ENCODE data around the gene ILKAP.

ILKAP gene

GRCh38 chr2:238149841-238150572 lies 53.5 kb downstream of the ILKAP start:
- DNase-seq, result no peak

- DNase-seq, result no peak
Observed at GRCh38 chr2:238148981-238149380, 54.5 kb downstream of the ILKAP start.

GRCh38 chr2:238146884-238147544 lies 56.5 kb downstream of the ILKAP start:
- DNase-seq, result no peak

- no peak for DNase-seq
Observed at GRCh38 chr2:238145851-238146250, 57.6 kb downstream of the ILKAP start.

- DNase-seq, result no peak
Observed at GRCh38 chr2:238145046-238145445, 58.4 kb downstream of the ILKAP start.

- DNase-seq, result no peak
Observed at GRCh38 chr2:238144262-238144661, 59.2 kb downstream of the ILKAP start.

GRCh38 chr2:238143239-238143951 lies 60.1 kb downstream of the ILKAP start:
- no peak for DNase-seq

- no peak for DNase-seq
Observed at GRCh38 chr2:238142382-238143205, 60.9 kb downstream of the ILKAP start.

GRCh38 chr2:238141541-238142318 lies 61.8 kb downstream of the ILKAP start:
- DNase-seq, result no peak

- DNase-seq, result no peak
Observed at GRCh38 chr2:238140721-238141540, 62.6 kb downstream of the ILKAP start.

- no peak for DNase-seq
Observed at GRCh38 chr2:238140040-238140439, 63.5 kb downstream of the ILKAP start.

- peak; percentile 25 for DNase-seq
Observed at GRCh38 chr2:238139196-238140039, 64.1 kb downstream of the ILKAP start.

- no peak for DNase-seq
Observed at GRCh38 chr2:238138331-238139195, 64.9 kb downstream of the ILKAP start, which contains the start of gene KLHL30. Gene KLHL30, plus strand, starts transcription at chr2:238138668. Its CDS starts 2,087 bp downstream, at chr2:238140755.

GRCh38 chr2:238137885-238138284 lies 65.6 kb downstream of the ILKAP start:
- DNase-seq, result no peak

- no peak for DNase-seq
Observed at GRCh38 chr2:238136820-238137537, 66.5 kb downstream of the ILKAP start.

GRCh38 chr2:238135601-238136150 lies 67.8 kb downstream of the ILKAP start:
- DNase-seq, result no peak

- no peak for DNase-seq
Observed at GRCh38 chr2:238134393-238134785, 69.1 kb downstream of the ILKAP start.
